Measurements from ENCODE around the gene MARCHF10.

Gene MARCHF10

GRCh38 chr17:62658136-62658920 is 149.8 kb downstream of the MARCHF10 start:
- DNase-seq (ENCODE audit: low spot score): no peak

DNA sequence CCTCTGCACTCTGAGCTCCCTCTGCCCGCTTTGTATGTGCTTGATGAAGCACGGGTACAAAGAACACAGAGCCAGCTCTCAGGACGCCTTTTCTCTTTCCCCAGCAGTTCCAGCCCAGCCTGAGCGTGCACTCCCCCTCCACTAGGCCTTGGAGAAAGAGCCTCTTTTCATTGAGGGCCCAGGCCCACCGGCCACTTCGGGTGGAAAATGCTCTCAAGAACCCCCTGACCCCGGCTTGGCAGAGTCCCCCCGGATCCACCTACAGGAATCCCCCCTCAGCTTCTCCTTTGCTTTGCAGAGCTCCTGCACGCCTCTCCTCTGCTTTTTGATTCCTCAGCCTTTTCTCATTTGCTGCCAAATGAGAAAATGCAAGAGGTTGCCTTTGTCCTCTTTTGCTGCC is 150.4 kb downstream of the MARCHF10 start:
- DNase-seq (ENCODE audit: low spot score): peak; percentile 5

DNA sequence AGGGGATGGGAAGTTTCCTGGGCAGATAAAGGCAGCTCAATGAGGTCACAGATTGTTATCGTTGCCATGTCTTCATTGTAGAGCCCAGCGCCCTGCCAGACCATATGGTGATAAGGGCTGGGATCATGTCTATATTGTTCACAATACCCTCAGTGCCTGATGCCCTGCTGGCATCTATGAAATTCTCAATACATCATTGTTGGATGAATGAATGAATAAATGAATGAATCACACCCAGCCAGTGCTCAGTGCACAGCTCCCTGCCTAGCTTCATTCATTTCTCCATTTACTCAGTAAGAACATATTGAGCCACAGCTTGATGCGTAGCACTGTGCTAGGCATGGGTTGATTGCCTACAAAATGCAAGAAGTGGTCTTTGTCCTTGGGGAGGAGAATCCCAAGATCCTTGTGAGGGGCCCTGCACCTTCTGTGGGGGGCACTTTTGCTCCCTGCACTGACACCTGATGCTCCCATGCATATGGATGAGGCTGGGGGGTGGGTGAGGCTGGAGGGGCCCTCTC is 150.9 kb downstream of the MARCHF10 start:
- no peak for DNase-seq (ENCODE audit: low spot score)

DNA sequence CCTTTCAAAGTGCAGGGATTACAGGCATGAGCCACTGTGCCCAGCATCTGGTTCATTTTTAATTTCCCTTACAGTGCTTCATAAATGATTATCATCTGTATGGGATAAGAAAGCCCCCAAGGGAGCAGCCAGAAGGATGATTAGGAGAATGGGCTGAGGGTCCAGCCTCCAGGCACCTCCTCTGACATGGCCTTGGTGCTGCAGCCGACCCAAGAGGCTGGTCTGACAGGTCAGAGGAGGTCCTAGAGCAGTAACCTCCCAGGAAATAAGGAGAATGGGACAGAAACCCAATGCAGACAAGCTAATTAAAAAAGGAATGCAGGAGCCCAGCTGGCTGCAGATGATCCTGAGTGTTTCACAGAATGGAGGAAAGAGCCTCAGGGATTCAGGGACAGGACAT is 151.7 kb downstream of the MARCHF10 start:
- DNase-seq (ENCODE audit: low spot score): no peak

DNA sequence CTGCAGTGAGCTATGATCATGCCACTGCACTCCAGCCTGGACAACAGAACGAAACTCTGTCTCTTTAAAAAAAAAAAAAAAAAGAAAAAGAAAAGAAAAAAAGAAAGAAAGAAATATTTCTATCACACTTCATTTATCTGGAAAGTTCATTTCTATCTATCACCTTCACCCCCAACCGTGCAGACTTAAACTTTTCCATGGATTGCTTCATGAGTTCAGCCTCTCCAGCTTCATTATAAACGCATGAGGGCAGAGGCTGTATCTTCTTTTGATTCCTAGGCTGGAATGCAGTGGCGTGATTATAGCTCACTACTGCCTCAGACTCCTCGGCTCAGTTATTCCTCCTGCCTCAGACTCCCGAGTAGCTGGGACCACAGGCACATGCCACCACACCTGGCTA is 152.5 kb downstream of the MARCHF10 start:
- no peak for DNase-seq (ENCODE audit: low spot score)

- DNase-seq (ENCODE audit: low spot score): peak; percentile 90
These were observed 154.0 kb downstream of the MARCHF10 start for GRCh38 chr17:62653826-62654761.

DNA sequence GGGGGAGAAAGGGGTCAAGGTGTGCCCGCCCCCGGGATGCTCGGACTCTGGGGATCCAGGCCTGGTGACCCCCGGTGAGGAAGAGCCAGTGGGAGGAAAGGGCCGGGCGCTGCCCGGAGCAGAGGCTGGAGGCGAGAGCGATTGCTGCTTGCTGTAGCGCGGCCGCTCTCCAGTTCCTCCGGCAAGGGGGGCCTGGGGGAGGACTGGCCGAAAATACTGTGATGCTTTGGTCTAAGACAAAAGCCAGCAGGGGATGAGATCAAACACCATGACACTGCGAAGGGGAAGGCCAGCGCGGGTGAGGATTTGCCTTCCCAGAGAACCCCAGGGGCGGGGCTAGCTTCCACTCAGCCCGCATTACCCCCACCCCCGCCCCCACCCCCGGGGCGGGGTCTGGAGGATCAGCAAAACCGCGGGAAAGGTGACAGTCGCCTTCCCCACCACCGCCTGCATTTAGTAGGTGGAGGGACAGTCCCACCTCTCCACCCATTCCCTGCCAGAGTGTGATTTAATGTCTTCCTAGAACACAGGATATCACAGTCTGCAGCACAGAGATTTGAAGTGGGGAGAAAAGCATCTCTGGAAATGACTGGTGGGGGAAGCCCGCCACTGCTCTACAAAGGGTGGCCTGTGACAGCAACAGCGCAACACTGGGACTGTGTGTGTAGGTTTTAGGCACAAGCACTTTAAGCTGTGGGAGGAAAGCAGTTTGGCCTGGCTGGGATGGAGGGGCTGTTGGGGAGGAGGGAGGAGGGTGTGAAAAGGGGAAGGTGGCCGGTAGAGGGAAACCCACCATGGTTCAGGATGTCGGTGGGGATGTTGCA is 154.9 kb downstream of the MARCHF10 start:
- peak; percentile 82 for DNase-seq (ENCODE audit: low spot score)

DNA sequence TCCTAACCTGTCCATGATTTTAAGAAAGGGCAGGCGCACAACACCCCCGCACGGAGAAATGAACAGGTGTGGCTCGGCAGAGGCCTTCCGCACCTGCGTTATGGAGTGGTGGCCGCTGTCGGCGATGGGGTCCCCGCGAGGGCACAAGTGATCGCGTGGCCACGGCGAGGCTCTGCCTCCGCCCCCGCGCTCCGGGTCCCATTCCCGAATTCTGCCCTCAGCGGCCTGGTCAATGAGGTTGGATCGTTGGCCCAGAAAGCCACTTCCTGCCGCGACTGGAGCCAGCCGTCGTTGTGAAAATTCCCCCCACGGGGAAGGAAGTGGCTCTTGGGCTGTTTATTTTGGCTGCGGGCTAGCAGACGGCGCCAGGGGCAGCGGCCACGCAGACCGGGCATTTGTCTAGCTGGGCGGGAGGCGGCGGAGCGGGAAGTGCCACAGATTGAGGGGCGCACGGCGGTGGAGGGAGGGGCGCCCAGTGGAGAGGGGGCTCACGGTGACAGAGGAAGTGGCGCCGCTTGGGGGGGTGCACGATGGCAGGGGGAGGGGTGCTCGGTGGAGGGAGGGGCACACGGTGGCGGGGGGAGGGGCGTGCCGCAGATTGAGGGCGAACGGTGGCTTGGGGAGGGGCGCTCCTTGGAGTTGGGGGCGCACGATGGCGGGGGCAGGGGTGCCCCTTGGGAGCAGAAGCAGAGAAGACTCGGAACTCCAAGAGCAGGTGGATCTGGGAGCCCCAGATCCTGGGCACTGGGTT is 155.7 kb downstream of the MARCHF10 start:
- peak; percentile 85 for DNase-seq (ENCODE audit: low spot score)
